Endodermal cell (in vitro differentiated cells): Measurements from ENCODE around the gene MACROD1. TPM values are rescaled to one million over a fixed set of nuclear protein-coding genes. Genes with fewer than 3 reads are reported as not detected.

Experiments
- DNase-seq: peaks from one replicate; pipeline ENCODE4 v3.0.0-alpha.2; 2017
- H3K27ac ChIP-seq: 2 replicates; pipeline ENCODE4 v1.5.1; 2013; ENCODE audit warnings: mild to moderate bottlenecking, low read depth, low read length, moderate library complexity
- H3K27me3 ChIP-seq: 2 replicates; pipeline ENCODE4 v1.6.1; 2013; ENCODE audit warnings: mild to moderate bottlenecking, low read length, moderate library complexity; ENCODE audit not compliant: insufficient read depth, control insufficient read depth, poor library complexity, severe bottlenecking
- H3K36me3 ChIP-seq: 2 replicates; pipeline ENCODE4 v1.7.0; 2013; ENCODE audit warnings: mild to moderate bottlenecking, low read length, moderate library complexity; ENCODE audit not compliant: control insufficient read depth, insufficient read depth
- H3K4me1 ChIP-seq: one replicate; pipeline ENCODE4 v1.7.0; 2013; ENCODE audit warnings: low read length; ENCODE audit not compliant: control insufficient read depth, insufficient read depth
- H3K4me3 ChIP-seq: 2 replicates; pipeline ENCODE4 v1.5.1; 2013; ENCODE audit warnings: mild to moderate bottlenecking, low read length, moderate library complexity
- H3K9ac ChIP-seq: 2 replicates; pipeline ENCODE4 v1.6.1; 2013; ENCODE audit warnings: mild to moderate bottlenecking, low read length, moderate library complexity; ENCODE audit not compliant: poor library complexity, severe bottlenecking; ENCODE audit errors: extremely low read depth
- H3K9me3 ChIP-seq: 2 replicates; pipeline ENCODE4 v1.6.1; 2013; ENCODE audit warnings: mild to moderate bottlenecking, low read length, moderate library complexity; ENCODE audit not compliant: control insufficient read depth
- H3K27ac Mint-ChIP-seq: 2 replicates; pipeline ENCODE4 v1.8.0; 2020; ENCODE audit warnings: mixed read lengths
- H3K27me3 Mint-ChIP-seq: 2 replicates; pipeline ENCODE4 v1.8.0; 2021; ENCODE audit warnings: mild to moderate bottlenecking, mixed read lengths; ENCODE audit not compliant: insufficient read depth
- H3K36me3 Mint-ChIP-seq: 2 replicates; pipeline ENCODE4 v1.8.0; 2020; ENCODE audit warnings: low read depth, mixed read lengths
- H3K4me1 Mint-ChIP-seq: 2 replicates; pipeline ENCODE4 v1.8.0; 2020; ENCODE audit warnings: mixed read lengths
- H3K4me3 Mint-ChIP-seq: 2 replicates; pipeline ENCODE4 v1.8.0; 2020; ENCODE audit warnings: mild to moderate bottlenecking, moderate library complexity, mixed read lengths
- H3K9me3 Mint-ChIP-seq: 2 replicates; pipeline ENCODE4 v1.8.0; 2020; ENCODE audit warnings: mild to moderate bottlenecking, mixed read lengths
- WGBS, 2 experiments: methylation state at CpG; one replicate each; pipeline versions ENCODE4 v1.1.5 to v1.1.7; 2013; ENCODE audit warnings: missing lambda C conversion rate in 2 of 2, mixed read lengths in 1 of 2; ENCODE audit not compliant: insufficient coverage in 1 of 2, insufficient read length in 1 of 2; 5-methylcytosine and 5-hydroxymethylcytosine counted together
- total RNA-seq, 2 donors: library from RNA; stranded (reverse); fragmentation: NEBNext Ultra II Directional in 1 of 2; extraction: Animal tissue kit (Norgen Biotek cat#: 25700) in 1 of 2; gene quantifications; 2 replicates in 1 of 2; 3 replicates in 1 of 2; pipeline ENCODE4 v1.2.1, GENCODE V29; 2021
- TF ChIP-seq, protein P1 (sequence below): fragments of 200-600 bp; sonication (generic); conservative IDR thresholded peaks from 2 replicates; pipeline ENCODE4 v1.5.0; 2021; ENCODE audit warnings: antibody characterized with exemption, mild to moderate bottlenecking

The MACROD1 gene
- total RNA-seq, 2 donors from 2014 or later = 23.0 to 41.9 TPM

- H3K36me3 Mint-ChIP-seq = peaks cover 9% of the 10 kb centered on the region
- Histone ChIP-seq H3K36me3 (no peaks in the 10 kb centered on the region), H3K4me1 (peaks cover 6% of the 10 kb centered on the region), H3K27ac (no peak overlapping the region), H3K9me3 (no peaks in the 10 kb centered on the region), H3K4me3 (no peak overlapping the region), H3K9ac (no peak overlapping the region), H3K27me3 (no peaks in the 10 kb centered on the region)
- WGBS, 2 experiments = 89 to 92% methylated on average over 3 to 5 of the region's 5 CpGs
- H3K27me3 Mint-ChIP-seq = no peaks in the 10 kb centered on the region
- peaks cover 10% of the 10 kb centered on the region for H3K4me1 Mint-ChIP-seq
- H3K9me3 Mint-ChIP-seq = no peaks in the 10 kb centered on the region
- no peak overlapping the region for H3K27ac Mint-ChIP-seq
- TF ChIP-seq, protein P1, sequence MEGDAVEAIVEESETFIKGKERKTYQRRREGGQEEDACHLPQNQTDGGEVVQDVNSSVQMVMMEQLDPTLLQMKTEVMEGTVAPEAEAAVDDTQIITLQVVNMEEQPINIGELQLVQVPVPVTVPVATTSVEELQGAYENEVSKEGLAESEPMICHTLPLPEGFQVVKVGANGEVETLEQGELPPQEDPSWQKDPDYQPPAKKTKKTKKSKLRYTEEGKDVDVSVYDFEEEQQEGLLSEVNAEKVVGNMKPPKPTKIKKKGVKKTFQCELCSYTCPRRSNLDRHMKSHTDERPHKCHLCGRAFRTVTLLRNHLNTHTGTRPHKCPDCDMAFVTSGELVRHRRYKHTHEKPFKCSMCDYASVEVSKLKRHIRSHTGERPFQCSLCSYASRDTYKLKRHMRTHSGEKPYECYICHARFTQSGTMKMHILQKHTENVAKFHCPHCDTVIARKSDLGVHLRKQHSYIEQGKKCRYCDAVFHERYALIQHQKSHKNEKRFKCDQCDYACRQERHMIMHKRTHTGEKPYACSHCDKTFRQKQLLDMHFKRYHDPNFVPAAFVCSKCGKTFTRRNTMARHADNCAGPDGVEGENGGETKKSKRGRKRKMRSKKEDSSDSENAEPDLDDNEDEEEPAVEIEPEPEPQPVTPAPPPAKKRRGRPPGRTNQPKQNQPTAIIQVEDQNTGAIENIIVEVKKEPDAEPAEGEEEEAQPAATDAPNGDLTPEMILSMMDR = no peak
- H3K4me3 Mint-ChIP-seq = no peak overlapping the region
- DNase-seq = no peak
These were observed 15.0 kb upstream of the MACROD1 start for GRCh38 chr11:64180891-64181290.

- Mint-ChIP-seq H3K9me3 (peaks cover 3% of the 10 kb centered on the region), H3K4me3 (no peak overlapping the region), H3K4me1 (peaks cover 8% of the 10 kb centered on the region), H3K27ac (no peak overlapping the region), H3K27me3 (peaks cover 2% of the 10 kb centered on the region), H3K36me3 (peaks cover 9% of the 10 kb centered on the region)
- TF ChIP-seq, protein P1 = no peak
- H3K9ac ChIP-seq = no peak overlapping the region
- no peak overlapping the region for H3K27ac ChIP-seq
- peaks cover 1% of the 10 kb centered on the region for H3K9me3 ChIP-seq
- no peak overlapping the region for H3K4me3 ChIP-seq
- 96 to 99% methylated on average over 12 of the region's 12 CpGs for WGBS, 2 experiments
- no peaks in the 10 kb centered on the region for H3K27me3 ChIP-seq
- peaks cover 6% of the 10 kb centered on the region for H3K4me1 ChIP-seq
- no peak for DNase-seq
- no peaks in the 10 kb centered on the region for H3K36me3 ChIP-seq
These were observed 13.2 kb upstream of the MACROD1 start for GRCh38 chr11:64178951-64179639.

GRCh38 chr11:64178203-64178602, 12.3 kb upstream of the MACROD1 start:
- peaks cover 11% of the 10 kb centered on the region for H3K9me3 Mint-ChIP-seq
- no peaks in the 10 kb centered on the region for H3K27me3 ChIP-seq
- H3K27me3 Mint-ChIP-seq = peaks cover 6% of the 10 kb centered on the region
- H3K4me3 ChIP-seq = no peak overlapping the region
- H3K4me3 Mint-ChIP-seq = no peak overlapping the region
- peaks cover 6% of the 10 kb centered on the region for H3K4me1 ChIP-seq
- peaks cover 8% of the 10 kb centered on the region for H3K4me1 Mint-ChIP-seq
- no peaks in the 10 kb centered on the region for H3K36me3 ChIP-seq
- H3K36me3 Mint-ChIP-seq = peaks cover 12% of the 10 kb centered on the region
- DNase-seq = no peak
- TF ChIP-seq, protein P1 = no peak
- no peak overlapping the region for H3K27ac Mint-ChIP-seq
- no peak overlapping the region for H3K27ac ChIP-seq
- H3K9me3 ChIP-seq = peaks cover 9% of the 10 kb centered on the region
- WGBS, 2 experiments = 91% methylated on average over 1 of the region's 1 CpG; no CpG with 5 or more reads in 1 of the 2 experiments
- H3K9ac ChIP-seq = no peak overlapping the region
